Measurements from ENCODE around the gene FGF22.
A peak's percentile ranks its signal among the peaks of the same experiment; 100 is the strongest.
"Not testable (repeated sequence)": the region's sequence is repeated elsewhere in the genome, so short reads cannot be mapped to it uniquely, and the experiment has no call there.

FGF22 gene

DNA sequence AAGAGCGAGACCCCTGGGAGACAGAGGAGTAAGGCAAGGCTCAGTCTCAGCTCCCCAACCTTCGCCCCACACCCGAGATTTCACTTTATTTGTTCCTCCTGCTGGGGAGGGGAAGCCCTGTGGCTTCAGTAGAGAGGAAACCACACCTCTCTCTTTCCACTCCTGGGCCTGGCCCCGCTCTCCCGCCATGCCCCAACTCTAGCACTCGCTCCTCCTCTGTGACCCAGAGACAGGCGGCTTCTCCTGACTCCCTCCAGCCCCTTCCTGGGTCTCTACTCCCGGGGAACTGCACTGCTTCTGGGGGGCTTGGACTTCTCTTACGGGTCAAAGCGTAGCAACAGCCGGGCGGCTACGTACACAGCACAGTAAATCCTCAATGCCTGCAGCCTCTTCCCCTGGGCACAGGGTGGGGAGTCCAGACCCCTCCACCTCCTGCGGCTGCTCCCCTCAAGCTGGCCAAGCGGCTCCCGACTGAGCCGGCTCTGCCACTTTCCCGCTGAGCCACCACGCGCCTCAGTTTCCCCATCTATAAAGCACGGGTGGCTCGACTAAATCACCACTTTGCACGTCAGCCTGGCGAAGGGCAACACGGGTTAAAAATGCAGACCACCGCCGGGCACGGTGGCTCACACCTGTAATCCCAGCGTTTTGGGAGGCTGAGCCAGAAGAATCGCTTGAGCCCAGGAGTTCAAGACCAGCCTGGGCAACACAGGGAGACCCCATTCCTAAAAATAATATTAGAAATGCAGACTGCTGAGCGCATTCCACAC, 21.9 kb downstream of the FGF22 start:
- DNase-seq, result peak; percentile 45

DNA sequence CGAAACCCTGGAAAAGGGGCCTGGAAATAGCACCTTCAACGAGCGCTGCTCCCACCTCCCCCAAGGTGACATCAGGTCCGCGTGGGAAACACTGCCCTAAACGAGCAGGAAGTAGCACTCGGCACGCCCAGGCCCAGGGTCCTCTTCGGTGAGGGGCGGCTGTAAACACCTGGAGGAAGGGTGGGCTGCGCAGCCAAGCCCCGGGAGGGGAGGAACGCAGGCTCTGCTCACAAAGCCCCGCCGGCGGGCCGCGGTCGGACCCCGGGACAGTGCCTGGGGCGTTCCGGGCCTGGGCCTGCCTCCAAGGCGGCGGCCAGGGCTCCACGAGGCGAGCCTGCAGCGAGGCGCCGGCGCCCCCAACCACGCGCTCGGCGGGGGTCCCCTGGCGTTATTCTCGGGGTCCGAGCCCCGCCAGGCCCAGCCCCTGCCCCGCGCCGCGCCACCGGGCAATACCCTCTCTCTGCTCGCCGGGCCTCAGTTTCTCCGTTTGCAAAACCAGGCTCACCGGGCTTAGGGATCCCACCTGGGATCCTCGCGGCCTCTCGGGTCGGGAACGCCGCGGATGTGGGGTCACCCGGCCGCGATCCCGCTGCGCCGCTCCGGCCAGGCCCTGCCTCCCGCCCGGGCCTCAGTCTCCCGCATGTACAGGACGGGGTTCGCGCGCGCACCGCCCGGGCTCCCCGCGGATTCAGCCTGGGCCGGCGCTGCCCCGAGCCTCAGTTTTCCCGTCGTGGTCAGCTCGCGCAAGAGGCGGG, 22.7 kb downstream of the FGF22 start:
- peak; percentile 62 for DNase-seq

DNA sequence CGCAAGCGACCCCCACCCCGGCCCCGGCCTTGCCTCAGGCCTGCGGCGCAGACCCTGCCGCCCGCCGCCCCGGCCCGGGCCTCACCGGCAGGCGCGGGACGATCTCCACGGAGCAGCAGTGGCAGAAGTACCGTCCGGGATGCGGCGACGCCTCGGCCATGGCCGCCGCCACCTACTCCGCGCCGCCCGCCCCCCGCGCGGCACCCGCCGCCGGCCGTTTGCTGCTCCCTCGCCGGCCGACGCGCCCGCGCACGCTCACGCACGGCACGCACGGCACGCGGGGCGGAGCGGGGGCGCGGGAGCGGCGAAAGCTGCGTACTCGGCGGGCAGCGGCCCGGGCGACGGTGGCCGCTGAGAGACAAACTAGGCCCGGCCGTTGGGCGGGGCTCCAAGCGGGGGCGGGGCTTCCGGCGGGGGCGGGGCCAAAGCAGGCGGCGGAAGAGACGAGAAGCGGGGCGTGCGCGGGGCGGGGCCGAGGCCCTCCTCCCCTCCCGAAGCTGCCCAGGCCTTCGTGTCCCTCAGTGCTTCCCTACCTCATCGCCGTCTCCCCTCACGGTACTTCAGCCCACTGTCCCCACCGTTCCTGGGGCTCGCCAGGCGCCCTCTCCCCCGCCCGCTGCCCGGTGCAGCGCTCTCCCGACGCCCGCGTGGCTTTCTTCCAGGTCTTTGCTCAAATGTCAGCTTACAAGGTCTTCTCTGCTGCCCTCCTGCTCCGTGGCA, 23.4 kb downstream of the FGF22 start, which contains the start of gene RNF126:
Gene RNF126, minus strand, starts transcription at position 253 of the 720 bp plus-strand sequence. Its CDS starts 93 bp downstream, at position 160.
- peak; percentile 91 for DNase-seq

DNA sequence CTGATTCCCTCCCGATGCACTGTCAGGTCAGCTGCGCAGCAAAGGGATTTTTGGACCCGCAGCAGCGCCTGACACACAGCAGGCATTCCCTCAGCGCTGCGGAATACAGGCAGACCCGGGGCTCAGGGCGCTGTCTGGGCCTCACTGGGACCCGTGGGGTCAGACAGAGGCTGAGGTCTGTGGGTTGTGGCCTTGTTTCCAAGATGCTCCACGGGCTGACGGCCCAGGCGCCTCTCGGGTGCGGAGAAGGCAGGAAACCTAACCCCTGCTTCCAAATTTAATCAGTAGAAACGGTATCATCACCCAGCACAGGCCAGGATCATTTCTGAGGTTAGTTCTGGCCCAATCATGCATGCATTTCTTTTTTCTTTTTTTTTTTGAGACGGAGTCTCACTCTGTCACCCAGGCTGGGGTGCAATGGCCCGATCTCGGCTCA, 24.0 kb downstream of the FGF22 start:
- no peak for DNase-seq

DNA sequence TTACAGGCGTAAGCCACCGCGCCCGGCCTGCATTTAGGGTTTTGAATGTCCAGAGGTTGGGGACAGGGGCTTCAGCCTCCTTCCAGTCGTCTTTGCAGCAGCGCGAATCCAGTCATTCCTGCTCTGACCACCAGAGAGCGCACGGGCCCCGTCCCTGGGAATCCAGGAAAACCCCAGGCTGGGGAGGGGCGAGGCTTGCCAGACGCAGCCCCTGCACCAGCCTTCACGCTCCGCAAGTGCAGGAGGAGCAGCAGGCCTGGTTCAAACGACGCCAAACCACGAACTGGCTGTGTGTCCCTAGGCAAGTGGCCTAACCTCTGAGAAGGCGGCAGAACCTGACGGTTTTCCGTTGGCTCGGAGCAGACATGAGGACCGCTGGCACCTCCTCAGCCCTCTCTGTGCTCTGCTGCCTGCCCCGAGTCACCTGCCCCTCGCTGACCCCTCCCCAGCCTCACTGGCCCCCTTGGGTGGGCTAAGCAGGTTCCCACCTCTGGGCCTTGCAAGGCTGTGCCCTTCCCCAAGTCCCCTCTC, 25.3 kb downstream of the FGF22 start:
- DNase-seq, result peak; percentile 61

DNA sequence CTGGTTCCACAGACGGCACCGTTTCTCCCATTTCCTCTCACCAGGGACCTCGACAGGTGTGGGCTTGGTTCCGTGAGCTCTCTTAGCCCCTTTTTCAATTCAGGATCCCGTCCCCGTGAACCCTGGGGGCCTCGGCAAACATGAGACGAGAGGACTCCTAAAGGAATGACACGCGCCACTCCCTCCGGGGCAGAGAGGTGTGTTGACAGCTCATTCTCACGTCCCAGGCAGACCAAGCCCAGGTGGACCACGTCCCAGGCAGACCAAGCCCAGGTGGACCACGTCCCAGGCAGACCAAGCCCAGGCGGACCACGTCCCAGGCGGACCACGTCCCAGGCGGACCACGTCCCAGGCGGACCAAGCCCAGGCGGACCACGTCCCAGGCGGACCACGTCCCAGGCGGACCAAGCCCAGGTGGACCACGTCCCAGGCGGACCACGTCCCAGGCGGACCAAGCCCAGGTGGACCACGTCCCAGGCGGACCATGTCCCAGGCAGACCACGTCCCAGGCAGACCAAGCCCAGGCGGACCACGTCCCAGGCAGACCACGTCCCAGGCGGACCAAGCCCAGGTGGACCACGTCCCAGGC, 27.4 kb downstream of the FGF22 start:
- DNase-seq, result not testable (repeated sequence)

DNA sequence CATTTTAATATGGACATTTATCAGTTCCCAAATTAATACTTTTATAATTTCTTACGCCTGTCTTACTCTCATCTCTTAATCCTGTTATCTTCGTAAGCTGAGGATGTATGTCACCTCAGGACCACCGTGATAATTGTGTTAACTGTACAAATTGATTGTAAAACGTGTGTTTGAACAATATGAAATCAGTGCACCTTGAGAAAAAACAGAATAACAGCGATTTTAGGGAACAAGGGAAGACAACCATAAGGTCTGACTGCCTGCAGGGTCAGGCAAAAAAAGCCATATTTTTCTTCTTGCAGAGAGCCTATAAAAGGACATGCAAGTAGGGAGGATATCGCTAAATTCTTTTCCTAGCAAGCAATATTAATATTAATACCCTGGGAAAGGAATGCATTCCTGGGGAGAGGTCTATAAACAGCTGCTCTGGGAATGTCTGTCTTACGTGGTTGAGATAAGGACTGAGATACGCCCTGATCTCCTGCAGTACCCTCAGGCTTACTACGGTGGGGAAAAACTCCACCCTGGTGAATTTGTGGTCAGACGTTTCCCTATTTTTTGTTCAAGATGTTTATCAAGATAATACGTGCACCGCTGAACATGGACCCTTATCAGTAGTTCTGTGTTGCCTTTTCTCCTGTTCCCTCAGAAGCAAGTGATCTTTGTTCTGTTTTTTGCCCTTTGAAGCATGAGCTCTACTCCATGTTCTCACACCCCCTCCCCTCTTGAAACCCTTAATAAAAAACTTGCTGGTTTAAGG, 29.2 kb downstream of the FGF22 start:
- DNase-seq, result not testable (repeated sequence)

DNA sequence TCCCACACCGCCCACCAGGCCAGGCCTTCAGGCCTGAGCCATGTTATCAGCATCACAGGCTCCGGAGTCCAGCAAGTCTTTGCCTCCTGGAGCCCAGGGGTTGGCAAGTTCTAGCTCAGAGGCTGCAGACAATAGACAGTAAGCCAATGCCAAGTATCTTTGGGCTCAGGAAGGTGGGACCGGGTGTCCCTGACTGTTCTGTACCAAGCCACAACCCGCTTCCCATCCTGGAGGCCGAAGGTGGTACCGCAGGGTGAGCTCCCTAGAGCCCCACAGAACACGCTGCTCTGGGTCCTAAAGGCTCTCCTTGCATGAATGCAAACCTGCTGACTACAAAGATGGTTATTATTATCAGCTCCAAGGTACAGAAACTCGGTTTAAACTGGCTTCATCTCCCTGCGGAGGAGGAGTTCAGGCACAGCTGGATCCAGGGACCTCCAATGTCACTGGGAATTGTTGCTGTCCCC, 31.0 kb downstream of the FGF22 start:
- no peak for DNase-seq

DNA sequence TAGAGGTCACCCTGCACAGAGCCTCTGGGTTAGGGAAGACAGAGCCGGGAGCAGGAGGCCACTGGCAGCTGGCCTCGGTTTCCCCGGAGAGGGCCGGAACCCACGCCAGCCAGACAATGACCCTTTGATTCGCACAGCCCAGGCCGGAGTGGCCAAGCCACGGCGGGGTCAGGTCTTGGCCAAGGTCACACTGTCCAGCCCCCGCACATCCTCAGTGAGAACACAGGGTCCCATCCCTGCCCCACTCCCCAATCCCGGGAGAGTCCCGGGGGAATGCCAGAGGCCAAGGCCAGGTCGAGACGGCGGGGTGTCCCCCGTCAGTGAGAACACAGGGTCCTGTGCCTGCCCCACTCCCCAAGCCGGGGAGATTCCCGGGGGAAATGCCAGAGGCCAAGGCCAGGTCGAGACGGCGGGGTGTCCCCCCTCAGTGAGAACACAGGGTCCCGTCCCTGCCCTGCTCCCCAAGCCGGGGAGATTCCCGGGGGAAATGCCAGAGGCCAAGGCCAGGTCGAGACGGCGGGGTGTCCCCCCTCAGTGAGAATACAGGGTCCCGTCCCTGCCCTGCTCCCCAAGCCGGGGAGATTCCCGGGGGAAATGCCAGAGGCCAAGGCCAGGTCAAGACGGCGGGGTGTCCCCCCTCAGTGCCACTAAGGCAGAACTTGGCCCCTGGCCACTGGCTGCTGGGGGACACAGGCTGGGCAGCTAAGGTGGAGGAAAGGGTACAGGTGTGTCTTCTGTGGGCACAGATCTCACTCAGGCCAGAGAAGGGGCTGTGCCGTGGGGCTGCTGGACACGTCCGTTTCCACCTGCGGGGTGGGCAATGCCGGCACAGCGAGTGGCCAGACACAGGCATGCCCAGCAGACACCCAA, 34.8 kb downstream of the FGF22 start:
- DNase-seq, result no peak

DNA sequence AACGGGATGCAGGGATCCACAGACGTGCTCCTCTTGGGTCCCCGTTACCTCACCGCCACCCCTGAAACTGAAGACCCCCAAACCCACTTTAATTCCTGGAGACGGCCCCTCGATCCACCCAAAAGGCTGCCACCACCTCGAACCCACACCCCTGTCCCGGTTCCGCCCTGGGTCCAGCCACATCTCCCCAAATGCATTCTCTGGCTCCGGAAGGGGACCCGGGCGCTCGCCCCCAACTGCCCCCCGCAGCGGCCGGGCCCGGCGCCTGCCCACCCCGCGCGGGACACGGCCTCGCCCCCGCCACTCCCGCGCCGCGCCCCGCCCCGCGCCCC, 36.3 kb downstream of the FGF22 start:
- no peak for DNase-seq

DNA sequence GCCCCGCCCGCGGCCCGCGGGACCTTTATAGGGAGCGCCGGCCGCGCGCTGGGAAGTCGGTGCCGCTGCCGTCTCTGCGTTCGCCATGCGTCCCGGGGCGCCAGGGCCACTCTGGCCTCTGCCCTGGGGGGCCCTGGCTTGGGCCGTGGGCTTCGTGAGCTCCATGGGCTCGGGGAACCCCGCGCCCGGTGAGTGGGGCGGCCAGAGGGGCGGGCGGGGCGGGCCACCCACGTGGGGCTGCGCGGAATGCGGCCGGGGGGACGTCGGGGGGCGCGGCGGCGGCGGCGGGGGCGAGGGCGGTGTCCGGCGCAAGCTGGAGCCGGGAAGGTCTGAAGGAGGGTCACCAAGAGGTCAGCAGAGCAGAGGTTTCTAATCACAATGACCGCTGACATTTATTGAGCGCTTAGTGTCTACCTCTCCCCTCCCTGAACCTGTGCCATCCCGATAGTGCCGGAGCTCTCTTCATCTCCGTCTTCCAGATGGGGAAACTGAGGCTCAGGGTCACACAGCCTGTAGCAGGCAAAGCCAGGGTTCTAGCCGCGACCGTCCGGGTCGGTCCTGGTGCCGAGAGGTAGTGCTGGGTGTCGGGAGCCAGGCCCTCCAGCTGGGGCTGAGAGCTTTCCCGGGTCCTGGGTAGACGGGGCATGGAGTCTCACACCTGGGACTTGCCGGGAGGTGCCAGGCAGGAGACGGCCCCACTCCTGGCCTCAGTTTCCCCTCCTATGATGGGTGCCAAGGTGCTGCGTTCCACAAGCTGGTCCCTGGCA, 36.8 kb downstream of the FGF22 start, which contains the start of gene FSTL3:
Gene FSTL3, plus strand, starts transcription at position 54 of the 767 bp plus-strand sequence. Its CDS starts 32 bp downstream, at position 86.
- no peak for DNase-seq

DNA sequence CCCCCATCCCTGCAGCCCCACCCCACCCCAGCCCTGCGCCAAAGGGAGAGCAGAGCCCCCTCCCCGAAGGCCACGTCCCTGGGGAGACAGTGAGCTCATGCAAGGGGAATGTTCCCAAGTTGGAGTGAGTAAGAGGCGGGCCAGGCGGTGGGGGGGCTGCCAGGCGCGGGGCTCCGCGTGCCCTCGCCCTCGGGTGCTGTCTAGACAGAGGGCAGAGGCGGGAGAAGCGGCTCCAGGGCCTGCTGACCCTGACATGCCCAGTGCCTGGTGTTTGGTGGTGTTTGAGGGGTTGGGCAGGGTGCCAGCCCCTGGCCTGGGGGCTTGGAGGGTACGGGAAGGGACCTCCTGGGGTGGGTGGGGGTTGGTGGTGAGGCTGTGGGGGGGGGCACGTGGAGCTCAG, 37.5 kb downstream of the FGF22 start:
- no peak for DNase-seq

DNA sequence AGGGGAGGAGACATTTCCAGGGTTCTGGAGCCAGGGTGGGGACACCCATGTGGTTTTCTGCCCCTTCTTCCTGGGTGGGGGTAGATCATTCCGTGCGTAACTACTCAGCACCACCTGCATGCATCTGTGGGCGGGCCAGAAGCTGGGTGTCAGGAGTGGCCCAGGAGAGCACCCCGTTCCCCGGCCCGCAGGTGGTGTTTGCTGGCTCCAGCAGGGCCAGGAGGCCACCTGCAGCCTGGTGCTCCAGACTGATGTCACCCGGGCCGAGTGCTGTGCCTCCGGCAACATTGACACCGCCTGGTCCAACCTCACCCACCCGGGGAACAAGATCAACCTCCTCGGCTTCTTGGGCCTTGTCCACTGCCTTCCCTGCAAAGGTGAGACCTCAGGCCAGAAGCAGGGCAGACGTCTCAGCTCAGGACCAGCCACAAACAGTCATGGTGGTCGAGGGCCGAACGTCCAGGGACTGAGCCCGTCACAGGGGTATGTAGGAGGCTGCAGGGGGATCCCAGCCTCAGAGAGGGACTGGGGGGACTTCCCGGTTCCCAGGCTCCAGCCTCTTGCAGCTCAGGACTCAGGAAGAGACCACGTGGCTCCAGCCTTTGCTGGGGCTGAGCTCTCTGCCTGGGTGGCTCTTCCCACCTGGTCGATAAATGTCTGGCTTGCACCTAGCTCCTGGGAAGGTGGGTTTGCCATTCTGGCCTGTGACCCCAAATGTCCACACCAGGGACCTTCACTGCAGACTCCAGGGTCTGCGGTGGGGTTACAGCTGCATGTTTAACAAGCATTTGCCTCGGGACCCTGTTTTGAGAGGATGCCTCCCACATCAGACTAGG, 38.1 kb downstream of the FGF22 start:
- no peak for DNase-seq

DNA sequence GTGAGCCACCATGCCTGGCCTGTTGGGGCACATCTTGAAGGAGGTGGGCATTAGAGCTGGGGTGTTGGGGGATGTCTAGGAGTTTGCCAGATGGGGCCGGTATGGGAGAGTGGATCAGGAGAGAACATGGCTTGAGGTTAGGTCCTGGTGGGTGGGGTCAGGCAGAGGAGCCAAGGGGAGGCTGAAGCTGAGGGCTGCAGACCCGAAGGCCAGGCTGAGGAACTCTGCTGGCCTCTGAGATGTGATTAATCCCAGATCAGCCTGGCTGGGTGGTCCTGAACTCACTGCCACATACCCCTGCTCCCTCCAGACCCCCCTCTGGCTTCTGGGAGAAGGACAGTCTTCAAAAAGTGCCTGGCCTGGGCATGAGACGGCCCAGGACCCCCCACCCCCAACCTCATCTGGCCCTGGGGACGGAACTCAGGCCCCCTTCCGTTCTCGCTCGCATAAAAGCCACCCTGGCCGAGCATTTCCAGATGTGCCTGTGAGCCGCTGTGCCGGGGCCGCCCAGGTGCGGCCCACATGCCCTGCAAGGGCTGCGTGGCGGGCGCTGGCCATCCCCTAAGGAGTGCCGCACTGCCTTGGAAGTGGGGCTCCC, 39.2 kb downstream of the FGF22 start:
- DNase-seq, result no peak

DNA sequence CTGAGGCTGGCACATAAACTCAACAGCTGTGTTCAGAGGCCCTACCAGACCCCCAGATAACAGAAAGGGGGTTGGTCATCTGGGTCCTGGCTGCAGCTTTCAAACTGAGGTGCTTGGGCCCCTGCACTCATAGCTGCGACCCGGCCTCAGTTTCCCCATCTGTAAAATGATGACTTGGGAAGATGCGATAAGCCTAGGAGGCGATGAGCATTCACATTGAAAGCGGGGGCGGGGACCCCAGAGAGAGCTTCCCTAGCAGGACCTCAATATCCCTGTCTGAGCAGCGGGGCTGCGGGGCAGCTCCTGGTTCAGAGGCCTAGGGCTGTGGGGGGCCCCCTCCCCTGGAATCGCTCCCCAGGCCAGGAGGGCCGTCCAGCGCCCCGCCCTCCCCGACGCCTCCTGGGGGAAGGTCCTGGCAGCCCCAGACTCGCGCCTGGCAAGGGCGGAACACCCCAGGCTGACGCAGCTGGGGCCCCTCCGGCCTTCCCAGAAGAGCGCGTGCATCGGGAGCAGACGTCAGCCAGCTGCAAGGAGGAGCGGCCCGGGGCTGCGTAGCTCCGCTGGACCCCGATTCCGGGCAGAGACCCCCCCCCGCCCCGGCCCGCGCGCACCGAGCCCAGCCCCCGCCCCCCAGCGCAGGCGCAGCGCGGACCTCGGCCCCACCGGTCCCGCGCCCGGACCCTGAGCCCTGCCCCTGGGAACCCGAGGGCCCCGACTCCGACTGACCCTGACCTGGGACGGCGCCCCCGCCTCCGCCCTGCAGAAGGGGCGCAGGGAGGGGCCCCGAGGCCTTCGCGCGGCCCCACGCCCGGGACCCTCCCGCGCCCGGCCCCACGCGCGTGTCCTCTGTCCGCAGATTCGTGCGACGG, 40.0 kb downstream of the FGF22 start:
- peak; percentile 61 for DNase-seq

DNA sequence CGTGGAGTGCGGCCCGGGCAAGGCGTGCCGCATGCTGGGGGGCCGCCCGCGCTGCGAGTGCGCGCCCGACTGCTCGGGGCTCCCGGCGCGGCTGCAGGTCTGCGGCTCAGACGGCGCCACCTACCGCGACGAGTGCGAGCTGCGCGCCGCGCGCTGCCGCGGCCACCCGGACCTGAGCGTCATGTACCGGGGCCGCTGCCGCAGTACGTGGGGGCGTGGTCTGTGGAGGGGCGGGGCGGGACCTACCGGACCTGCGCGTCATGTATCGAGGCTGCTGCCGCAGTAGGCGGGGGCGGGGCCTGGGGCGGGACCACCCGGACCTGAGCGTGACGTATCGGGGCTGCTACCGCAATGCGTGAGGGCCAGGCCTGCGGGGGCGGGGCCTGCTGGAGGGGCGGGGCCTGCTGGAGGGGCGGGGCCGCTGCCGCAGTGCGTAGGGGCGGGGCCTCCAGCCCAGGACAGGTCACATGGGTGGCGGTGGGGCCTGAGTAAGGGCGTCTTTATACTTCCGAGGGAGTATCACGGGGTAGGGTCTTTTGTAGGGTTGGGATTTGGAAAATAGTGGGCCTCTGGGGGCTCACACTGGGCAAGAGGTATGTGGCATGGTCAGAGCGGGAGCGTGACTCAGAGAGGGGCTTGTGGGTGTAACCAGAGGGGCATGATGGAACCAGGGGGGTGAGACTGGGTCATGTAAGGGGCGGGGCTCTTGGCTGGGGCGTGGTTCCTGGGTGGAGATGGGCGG, 40.8 kb downstream of the FGF22 start:
- peak; percentile 99 for DNase-seq

Measured in inflammatory macrophage treated with lipopolysaccharide for 4 hours (primary cell).